Fibroblast of villous mesenchyme (primary cell): ENCODE data around the gene IL1RAPL2. TPM values are rescaled to one million over a fixed set of nuclear protein-coding genes. Genes with fewer than 3 reads are reported as not detected.

Experiments used
- DNase-seq: peaks from one replicate; pipeline ENCODE4 v3.0.0-alpha.2; 2010; ENCODE audit warnings: low read depth
- H3K4me3 ChIP-seq: 2 replicates; pipeline ENCODE4 v1.5.1; 2011; ENCODE audit warnings: low read depth, mild to moderate bottlenecking, low read length
- CTCF ChIP-seq: IDR thresholded peaks from 2 replicates; pipeline ENCODE4 v1.5.1; 2012; ENCODE audit warnings: low read depth, mild to moderate bottlenecking, low read length; ENCODE audit not compliant: insufficient read depth
- total RNA-seq: library from RNA; depleted of rRNA; stranded (reverse); fragments of >200 nt; gene quantifications from 2 replicates; pipeline ENCODE4 v1.2.3, GENCODE V29; 2012

Gene IL1RAPL2
- total RNA-seq, 1 donor: 0.43 TPM

DNA sequence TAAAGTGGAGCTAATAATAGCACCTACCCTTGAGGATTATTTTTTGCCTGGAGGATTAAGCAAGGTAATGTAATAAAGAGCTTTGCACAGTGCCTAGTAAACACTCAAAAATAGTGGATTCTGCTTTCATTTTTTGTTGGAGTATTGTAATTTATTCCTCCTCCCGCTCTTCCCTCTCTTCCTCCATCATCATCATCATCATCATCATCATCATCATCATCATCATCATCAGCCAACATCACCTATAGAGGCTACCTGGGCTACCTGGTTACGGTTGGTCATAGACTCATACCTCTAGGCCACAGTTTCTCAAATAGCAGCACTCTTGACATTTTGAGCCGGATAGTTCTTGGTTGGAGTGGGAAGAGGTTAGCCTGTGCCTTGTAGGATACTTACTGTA lies 781.4 kb downstream of the IL1RAPL2 start:
- H3K4me3 ChIP-seq: no peak overlapping the region
- no peak for TF ChIP-seq CTCF
- DNase-seq: no peak

DNA sequence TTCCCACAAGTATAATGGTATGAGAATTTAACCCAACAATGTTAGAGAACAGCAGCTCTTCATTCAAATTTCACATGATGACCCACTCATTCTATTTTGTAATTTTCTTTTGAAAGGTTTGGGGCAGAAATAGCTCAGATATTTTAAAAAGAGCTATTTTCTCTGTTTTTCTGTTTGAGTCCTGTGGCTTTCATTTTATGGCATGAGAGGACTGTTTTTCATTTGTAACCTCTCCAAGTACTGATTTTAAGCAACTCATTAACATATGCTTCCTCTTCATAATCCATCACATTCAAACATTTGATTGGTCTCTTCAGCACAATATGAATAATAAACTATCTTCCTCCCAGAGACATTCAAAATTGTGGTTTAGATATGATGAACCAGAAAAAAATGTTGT lies 783.5 kb downstream of the IL1RAPL2 start:
- H3K4me3 ChIP-seq: no peak overlapping the region
- DNase-seq: no peak

DNA sequence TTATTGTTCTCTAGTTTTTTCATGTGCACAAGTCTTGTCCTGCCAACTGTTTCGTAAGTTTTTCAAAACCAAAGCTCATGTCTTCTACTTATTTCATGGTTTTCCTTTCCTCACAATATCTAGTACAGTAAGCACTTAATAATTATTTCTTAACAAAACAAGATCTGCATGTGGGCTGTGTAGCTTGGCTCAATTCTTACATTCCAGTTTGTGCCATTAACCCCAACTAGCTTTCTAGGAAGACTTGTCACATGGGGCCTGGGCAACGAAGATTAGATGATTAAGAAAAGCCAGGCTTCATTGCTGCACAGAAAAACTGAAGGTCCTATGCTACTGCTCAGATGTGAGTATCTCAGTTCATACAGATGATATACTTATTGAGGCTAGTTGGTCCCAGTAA lies 809.8 kb downstream of the IL1RAPL2 start:
- TF ChIP-seq CTCF: no peak
- DNase-seq: peak; percentile 12
- H3K4me3 ChIP-seq: no peak overlapping the region

More for the DNA sequence above, 783.5 kb downstream of the IL1RAPL2 start:
- no peak for TF ChIP-seq CTCF

GRCh38 chrX:105424729-105425128 lies 858.7 kb downstream of the IL1RAPL2 start:
- H3K4me3 ChIP-seq: no peak overlapping the region
- DNase-seq: no peak
- TF ChIP-seq CTCF: no peak

DNA sequence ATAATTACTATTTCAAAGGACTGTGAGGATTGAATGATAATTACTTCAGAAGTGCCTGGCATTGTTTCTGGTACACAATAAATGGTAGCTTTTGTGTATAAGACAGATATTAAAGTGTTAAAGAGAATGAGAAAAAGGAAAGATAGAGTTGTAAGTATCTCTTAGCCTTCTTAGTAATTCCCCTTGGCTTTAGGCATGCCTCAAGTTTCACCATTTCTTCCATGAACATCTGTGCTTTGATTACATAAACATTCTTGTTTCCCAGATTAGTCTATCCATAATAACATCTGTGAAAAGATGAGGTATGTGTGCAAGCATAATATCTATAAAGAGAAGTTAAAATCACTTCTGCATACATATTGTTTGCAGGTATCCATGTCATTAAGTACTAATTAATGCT lies 885.4 kb downstream of the IL1RAPL2 start:
- DNase-seq: peak; percentile 52
- no peak overlapping the region for H3K4me3 ChIP-seq
- no peak for TF ChIP-seq CTCF

GRCh38 chrX:105458846-105459245 lies 892.8 kb downstream of the IL1RAPL2 start:
- DNase-seq: no peak
- no peak overlapping the region for H3K4me3 ChIP-seq
- TF ChIP-seq CTCF: no peak

DNA sequence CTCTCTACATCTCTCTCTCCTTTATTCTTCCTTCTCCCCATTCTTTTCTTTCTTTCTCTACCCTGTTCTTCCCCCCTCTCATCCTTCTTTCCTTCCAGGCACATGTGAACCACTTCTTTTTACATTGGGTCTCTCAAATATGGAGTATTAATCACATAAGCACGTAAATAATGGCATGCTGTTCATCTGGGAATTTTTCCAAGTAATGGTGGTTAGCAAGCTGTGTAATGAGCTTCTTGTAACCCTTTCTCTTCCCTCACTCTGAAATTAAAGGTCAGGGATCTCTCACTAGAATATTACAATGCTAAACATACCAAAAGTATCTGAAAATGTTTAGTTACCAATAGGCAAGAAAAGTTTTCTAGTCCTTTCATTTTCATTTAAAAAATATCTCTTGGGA lies 894.4 kb downstream of the IL1RAPL2 start:
- DNase-seq: peak; percentile 43
- no peak for TF ChIP-seq CTCF

More for the DNA sequence above, 894.4 kb downstream of the IL1RAPL2 start:
- H3K4me3 ChIP-seq: no peak overlapping the region
